ENCODE results near the gene AKAP13.
"Not testable (repeated sequence)": the region's sequence is repeated elsewhere in the genome, so short reads cannot be mapped to it uniquely, and the experiment has no call there.

Gene AKAP13

GRCh38 chr15:85795337-85796305 is 415.2 kb downstream of the AKAP13 start:
- DNase-seq: no peak

DNA sequence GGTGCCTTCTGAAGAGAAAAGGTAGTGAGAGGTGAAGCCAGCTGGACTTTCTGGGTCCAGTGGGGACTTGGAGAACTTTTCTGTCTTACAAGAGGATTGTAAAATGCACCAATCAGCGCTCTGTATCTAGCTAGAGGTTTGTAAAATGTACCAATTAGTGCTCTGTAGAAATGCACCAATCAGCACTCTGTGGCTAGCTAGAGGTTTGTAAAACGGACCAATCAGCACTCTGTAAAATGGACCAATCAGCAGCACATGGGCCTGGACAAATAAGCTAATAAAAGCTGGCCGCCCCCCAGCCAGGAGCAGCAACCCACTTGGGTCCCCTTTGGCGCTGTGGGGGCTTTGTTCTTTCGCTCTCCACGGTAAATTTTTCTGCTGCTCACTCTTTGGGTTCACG is 416.0 kb downstream of the AKAP13 start:
- DNase-seq: not testable (repeated sequence)

Measured in right kidney (tissue), 1 donor.